HUES6 (cell line): ENCODE measurements around the gene GALNT15.

Experiments used
- H3K27ac ChIP-seq: 2 replicates; pipeline ENCODE4 v1.7.0; 2013; ENCODE audit warnings: low read depth, mild to moderate bottlenecking, low read length, inconsistent platforms
- H3K27me3 ChIP-seq: 2 replicates; pipeline ENCODE4 v1.6.1; 2013; ENCODE audit warnings: low read length; ENCODE audit not compliant: control insufficient read depth, insufficient read depth
- H3K36me3 ChIP-seq: 2 replicates; pipeline ENCODE4 v1.6.1; 2013; ENCODE audit warnings: low read length; ENCODE audit not compliant: control insufficient read depth, insufficient read depth
- H3K4me1 ChIP-seq: 2 replicates; pipeline ENCODE4 v1.6.1; 2013; ENCODE audit warnings: low read length; ENCODE audit not compliant: control insufficient read depth, insufficient read depth
- H3K4me3 ChIP-seq: 2 replicates; pipeline ENCODE4 v1.5.1; 2013; ENCODE audit warnings: low read depth, low read length
- H3K9ac ChIP-seq: one replicate; pipeline ENCODE4 v1.6.1; 2013; ENCODE audit warnings: mild to moderate bottlenecking, low read length
- H3K9me3 ChIP-seq: 2 replicates; pipeline ENCODE4 v1.6.1; 2013; ENCODE audit warnings: low read depth, low read length; ENCODE audit not compliant: control insufficient read depth, insufficient read depth

GALNT15 gene

GRCh38 chr3:16174389-16174788, at the start of gene GALNT15:
Gene GALNT15, plus strand, starts transcription at chr3:16174680. Its CDS starts 472 bp downstream, at chr3:16175152.
- H3K36me3 ChIP-seq = no peaks in the 10 kb centered on the region
- H3K4me1 ChIP-seq = peaks cover 8% of the 10 kb centered on the region; the same call in 1 of the 2 replicates
- H3K9me3 ChIP-seq = peaks cover 7% of the 10 kb centered on the region; the same call in 1 of the 2 replicates
- H3K27ac ChIP-seq = no peak within 1 kb of the TSS
- H3K4me3 ChIP-seq = no peak within 1 kb of the TSS
- no peak within 1 kb of the TSS for H3K9ac ChIP-seq
- H3K27me3 ChIP-seq = peaks cover 34% of the 10 kb centered on the region

GRCh38 chr3:16126634-16127033, 47.8 kb upstream of the GALNT15 start:
- H3K9ac ChIP-seq = no peak overlapping the region
- H3K9me3 ChIP-seq = peaks cover 4% of the 10 kb centered on the region; the same call in 1 of the 2 replicates
- no peaks in the 10 kb centered on the region for H3K4me1 ChIP-seq
- H3K36me3 ChIP-seq = no peaks in the 10 kb centered on the region
- H3K27ac ChIP-seq = no peak overlapping the region
- H3K27me3 ChIP-seq = no peaks in the 10 kb centered on the region
- H3K4me3 ChIP-seq = no peak overlapping the region

- Histone ChIP-seq H3K4me3 (no peak overlapping the region), H3K9me3 (peaks cover 4% of the 10 kb centered on the region; the same call in 1 of the 2 replicates), H3K9ac (no peak overlapping the region), H3K36me3 (no peaks in the 10 kb centered on the region), H3K27me3 (no peaks in the 10 kb centered on the region), H3K27ac (no peak overlapping the region), H3K4me1 (no peaks in the 10 kb centered on the region)
Observed at GRCh38 chr3:16127249-16127648, 47.2 kb upstream of the GALNT15 start.

- Histone ChIP-seq H3K4me3 (no peak overlapping the region), H3K27ac (no peak overlapping the region), H3K27me3 (no peaks in the 10 kb centered on the region), H3K9me3 (no peaks in the 10 kb centered on the region), H3K9ac (no peak overlapping the region), H3K36me3 (no peaks in the 10 kb centered on the region), H3K4me1 (no peaks in the 10 kb centered on the region)
Observed at GRCh38 chr3:16130066-16130465, 44.4 kb upstream of the GALNT15 start.

GRCh38 chr3:16132190-16132589, 42.3 kb upstream of the GALNT15 start:
- Histone ChIP-seq H3K9me3 (peaks cover 2% of the 10 kb centered on the region; the same call in 1 of the 2 replicates), H3K27me3 (no peaks in the 10 kb centered on the region), H3K4me3 (no peak overlapping the region), H3K9ac (no peak overlapping the region), H3K36me3 (no peaks in the 10 kb centered on the region), H3K4me1 (no peaks in the 10 kb centered on the region), H3K27ac (no peak overlapping the region)

- H3K9me3 ChIP-seq = peaks cover 4% of the 10 kb centered on the region; the same call in 1 of the 2 replicates
- no peak overlapping the region for H3K27ac ChIP-seq
- no peaks in the 10 kb centered on the region for H3K36me3 ChIP-seq
- no peaks in the 10 kb centered on the region for H3K4me1 ChIP-seq
- no peak overlapping the region for H3K9ac ChIP-seq
- H3K4me3 ChIP-seq = no peak overlapping the region
- H3K27me3 ChIP-seq = no peaks in the 10 kb centered on the region
Observed at GRCh38 chr3:16132928-16133327, 41.6 kb upstream of the GALNT15 start.

- Histone ChIP-seq H3K4me1 (no peaks in the 10 kb centered on the region), H3K9ac (no peak overlapping the region), H3K9me3 (peaks cover 4% of the 10 kb centered on the region; the same call in 1 of the 2 replicates), H3K27me3 (no peaks in the 10 kb centered on the region), H3K36me3 (no peaks in the 10 kb centered on the region), H3K4me3 (no peak overlapping the region), H3K27ac (no peak overlapping the region)
Observed at GRCh38 chr3:16134173-16134928, 40.1 kb upstream of the GALNT15 start.

GRCh38 chr3:16136055-16136454, 38.4 kb upstream of the GALNT15 start:
- Histone ChIP-seq H3K9me3 (peaks cover 4% of the 10 kb centered on the region; the same call in 1 of the 2 replicates), H3K4me1 (no peaks in the 10 kb centered on the region), H3K27me3 (no peaks in the 10 kb centered on the region; the same call in 1 of the 2 replicates), H3K9ac (no peak overlapping the region), H3K27ac (no peak overlapping the region), H3K4me3 (no peak overlapping the region), H3K36me3 (no peaks in the 10 kb centered on the region)

GRCh38 chr3:16137044-16137443, 37.4 kb upstream of the GALNT15 start:
- no peak overlapping the region for H3K27ac ChIP-seq
- H3K27me3 ChIP-seq = peaks cover 5% of the 10 kb centered on the region; the same call in 1 of the 2 replicates
- no peak overlapping the region for H3K4me3 ChIP-seq
- H3K9me3 ChIP-seq = peaks cover 4% of the 10 kb centered on the region; the same call in 1 of the 2 replicates
- no peak overlapping the region for H3K9ac ChIP-seq
- H3K4me1 ChIP-seq = no peaks in the 10 kb centered on the region
- no peaks in the 10 kb centered on the region for H3K36me3 ChIP-seq

- no peak overlapping the region for H3K4me3 ChIP-seq
- peaks cover 15% of the 10 kb centered on the region; the same call in 1 of the 2 replicates for H3K27me3 ChIP-seq
- H3K27ac ChIP-seq = no peak overlapping the region
- peaks cover 4% of the 10 kb centered on the region; the same call in 1 of the 2 replicates for H3K9me3 ChIP-seq
- peaks cover 4% of the 10 kb centered on the region; the same call in 1 of the 2 replicates for H3K4me1 ChIP-seq
- H3K9ac ChIP-seq = no peak overlapping the region
- H3K36me3 ChIP-seq = no peaks in the 10 kb centered on the region
Observed at GRCh38 chr3:16137977-16138376, 36.5 kb upstream of the GALNT15 start.

GRCh38 chr3:16140116-16140893, 34.2 kb upstream of the GALNT15 start:
- peaks cover 30% of the 10 kb centered on the region; the same call in 1 of the 2 replicates for H3K27me3 ChIP-seq
- H3K9ac ChIP-seq = no peak overlapping the region
- no peak overlapping the region for H3K27ac ChIP-seq
- no peak overlapping the region for H3K4me3 ChIP-seq
- H3K36me3 ChIP-seq = no peaks in the 10 kb centered on the region
- peaks cover 18% of the 10 kb centered on the region; the same call in 1 of the 2 replicates for H3K4me1 ChIP-seq
- H3K9me3 ChIP-seq = peaks cover 8% of the 10 kb centered on the region; the same call in 1 of the 2 replicates
